Measurements from ENCODE around the gene NBEA. TPM values are rescaled to one million over a fixed set of nuclear protein-coding genes. Genes with fewer than 3 reads are reported as not detected.

The NBEA gene
- total and polyA plus RNA-seq, 2 experiments from 2014 or later, result 2.6 to 12.3 TPM

- Histone ChIP-seq H4K20me1 (ENCODE audit: insufficient read depth, poor library complexity, severe bottlenecking) (no peaks in the 10 kb centered on the region), H2AFZ (no peak overlapping the region), H3K27me3 (no peaks in the 10 kb centered on the region), H3K36me3 (replicated peaks; ENCODE audit: insufficient read depth, low read depth) (no peaks in the 10 kb centered on the region), H3K4me3 (no peak overlapping the region), H3K9me2 (replicated peaks; ENCODE audit: insufficient read depth) (no peaks in the 10 kb centered on the region), H3K79me2 (no peaks in the 10 kb centered on the region), H3K27ac (no peak overlapping the region), H3K9me3 (ENCODE audit: low read depth) (no peaks in the 10 kb centered on the region), H3K4me2 (no peak overlapping the region), H3K4me1 (ENCODE audit: insufficient read depth) (no peaks in the 10 kb centered on the region)
- no peak for TF ChIP-seq CTCF (IDR thresholded peaks at IDR 0.05; ENCODE audit: poor library complexity)
- no peak for TF ChIP-seq EZH2 (IDR thresholded peaks at IDR 0.05; ENCODE audit: borderline replicate concordance)
- TF ChIP-seq EZH2phosphoT487 (IDR thresholded peaks at IDR 0.05; ENCODE audit: low read depth, severe bottlenecking, unreplicated experiment), result no peak
- no peak for DNase-seq (ENCODE audit: low spot score)
- WGBS (ENCODE audit: low lambda C conversion rate, missing lambda C conversion rate), result 91% methylated on average over 3 of the region's 3 CpGs
Measured at GRCh38 chr13:35593651-35594050, 651.6 kb downstream of the NBEA start.

GRCh38 chr13:35594096-35594495 is 652.0 kb downstream of the NBEA start:
- TF ChIP-seq CTCF (IDR thresholded peaks at IDR 0.05; ENCODE audit: poor library complexity), result no peak
- TF ChIP-seq EZH2 (IDR thresholded peaks at IDR 0.05; ENCODE audit: borderline replicate concordance), result no peak
- TF ChIP-seq EZH2phosphoT487 (IDR thresholded peaks at IDR 0.05; ENCODE audit: low read depth, severe bottlenecking, unreplicated experiment), result no peak
- Histone ChIP-seq H4K20me1 (ENCODE audit: insufficient read depth, poor library complexity, severe bottlenecking) (no peaks in the 10 kb centered on the region), H3K27ac (no peak overlapping the region), H3K9me3 (ENCODE audit: low read depth) (no peaks in the 10 kb centered on the region), H3K4me1 (ENCODE audit: insufficient read depth) (peaks cover 1% of the 10 kb centered on the region), H3K4me3 (no peak overlapping the region), H3K36me3 (replicated peaks; ENCODE audit: insufficient read depth, low read depth) (no peaks in the 10 kb centered on the region), H3K27me3 (no peaks in the 10 kb centered on the region), H3K9me2 (replicated peaks; ENCODE audit: insufficient read depth) (no peaks in the 10 kb centered on the region), H2AFZ (no peak overlapping the region), H3K4me2 (no peak overlapping the region), H3K79me2 (no peaks in the 10 kb centered on the region)
- DNase-seq (ENCODE audit: low spot score), result no peak
- 79% methylated on average over 1 of the region's 1 CpG for WGBS (ENCODE audit: low lambda C conversion rate, missing lambda C conversion rate)

- DNase-seq (ENCODE audit: low spot score), result no peak
- H3K27me3 ChIP-seq, result no peaks in the 10 kb centered on the region
Measured at GRCh38 chr13:35595181-35595580, 653.1 kb downstream of the NBEA start.

More at GRCh38 chr13:35595181-35595580, 653.1 kb downstream of the NBEA start:
- Histone ChIP-seq H2AFZ (no peak overlapping the region), H3K4me2 (no peak overlapping the region), H3K4me1 (ENCODE audit: insufficient read depth) (peaks cover 8% of the 10 kb centered on the region), H3K36me3 (replicated peaks; ENCODE audit: insufficient read depth, low read depth) (no peaks in the 10 kb centered on the region), H3K9me3 (ENCODE audit: low read depth) (no peaks in the 10 kb centered on the region), H3K4me3 (no peak overlapping the region), H3K9me2 (replicated peaks; ENCODE audit: insufficient read depth) (no peaks in the 10 kb centered on the region), H3K27ac (no peak overlapping the region), H3K79me2 (no peaks in the 10 kb centered on the region), H4K20me1 (ENCODE audit: insufficient read depth, poor library complexity, severe bottlenecking) (no peaks in the 10 kb centered on the region)
- no peak for TF ChIP-seq CTCF (IDR thresholded peaks at IDR 0.05; ENCODE audit: poor library complexity)
- TF ChIP-seq EZH2phosphoT487 (IDR thresholded peaks at IDR 0.05; ENCODE audit: low read depth, severe bottlenecking, unreplicated experiment), result no peak
- TF ChIP-seq EZH2 (IDR thresholded peaks at IDR 0.05; ENCODE audit: borderline replicate concordance), result no peak

All from hepatocyte (in vitro differentiated cells).